ENCODE results near the gene AMACR.
"Not testable (repeated sequence)": the region's sequence is repeated elsewhere in the genome, so short reads cannot be mapped to it uniquely, and the experiment has no call there.

The AMACR gene

GRCh38 chr5:33973271-33973670 lies 34.6 kb downstream of the AMACR start:
- Mint-ChIP-seq H3K27me3 (no peaks in the 10 kb centered on the region), H3K4me1 (peaks cover 15% of the 10 kb centered on the region), H3K27ac (no peak overlapping the region), H3K9me3 (no peaks in the 10 kb centered on the region), H3K4me3 (no peak overlapping the region)
- no peak for DNase-seq
- ATAC-seq, result peak; percentile 63

GRCh38 chr5:33969572-33970452 lies 38.0 kb downstream of the AMACR start:
- Mint-ChIP-seq H3K9me3 (no peaks in the 10 kb centered on the region), H3K27me3 (no peaks in the 10 kb centered on the region), H3K27ac (no peak overlapping the region), H3K4me3 (no peak overlapping the region), H3K4me1 (peaks cover 20% of the 10 kb centered on the region)
- DNase-seq (peak in 1 of 2 donors; percentile 5), ATAC-seq (peak; percentile 80)

- Mint-ChIP-seq H3K27ac (no peak overlapping the region), H3K27me3 (no peaks in the 10 kb centered on the region), H3K9me3 (no peaks in the 10 kb centered on the region), H3K4me1 (peaks cover 17% of the 10 kb centered on the region), H3K4me3 (no peak overlapping the region)
- DNase-seq (no peak), ATAC-seq (no peak)
Measured at GRCh38 chr5:33968211-33969005, 39.4 kb downstream of the AMACR start.

GRCh38 chr5:33966805-33967204 lies 41.0 kb downstream of the AMACR start:
- no peak overlapping the region for H3K4me3 Mint-ChIP-seq
- peaks cover 8% of the 10 kb centered on the region for H3K4me1 Mint-ChIP-seq
- H3K27me3 Mint-ChIP-seq, result no peaks in the 10 kb centered on the region
- H3K9me3 Mint-ChIP-seq, result no peaks in the 10 kb centered on the region
- H3K27ac Mint-ChIP-seq, result no peak overlapping the region
- DNase-seq (no peak), ATAC-seq (no peak)

GRCh38 chr5:33964132-33964700 lies 43.6 kb downstream of the AMACR start:
- Mint-ChIP-seq H3K9me3 (no peaks in the 10 kb centered on the region), H3K27ac (no peak overlapping the region), H3K27me3 (no peaks in the 10 kb centered on the region), H3K4me3 (no peak overlapping the region), H3K4me1 (peaks cover 8% of the 10 kb centered on the region)
- ATAC-seq (peak; percentile 86), DNase-seq (no peak)

GRCh38 chr5:33958176-33958575 lies 49.7 kb downstream of the AMACR start:
- DNase-seq (no peak), ATAC-seq (no peak)
- no peak overlapping the region for H3K4me3 Mint-ChIP-seq
- H3K9me3 Mint-ChIP-seq, result no peaks in the 10 kb centered on the region
- no peak overlapping the region for H3K27ac Mint-ChIP-seq
- no peaks in the 10 kb centered on the region for H3K27me3 Mint-ChIP-seq
- H3K4me1 Mint-ChIP-seq, result no peaks in the 10 kb centered on the region

GRCh38 chr5:33957577-33958150 lies 50.2 kb downstream of the AMACR start:
- ATAC-seq (no peak), DNase-seq (no peak)
- H3K27ac Mint-ChIP-seq, result no peak overlapping the region
- no peak overlapping the region for H3K4me3 Mint-ChIP-seq
- no peaks in the 10 kb centered on the region for H3K27me3 Mint-ChIP-seq
- no peaks in the 10 kb centered on the region for H3K9me3 Mint-ChIP-seq
- H3K4me1 Mint-ChIP-seq, result no peaks in the 10 kb centered on the region

GRCh38 chr5:33952175-33952574 lies 55.7 kb downstream of the AMACR start:
- not testable (repeated sequence) for DNase-seq, H3K4me1 Mint-ChIP-seq, H3K27me3 Mint-ChIP-seq, H3K27ac Mint-ChIP-seq, H3K9me3 Mint-ChIP-seq, ATAC-seq, H3K4me3 Mint-ChIP-seq

GRCh38 chr5:33944543-33945132 lies 63.2 kb downstream of the AMACR start:
- ATAC-seq (no peak), DNase-seq (no peak)
- H3K27ac Mint-ChIP-seq, result no peak overlapping the region
- H3K9me3 Mint-ChIP-seq, result no peaks in the 10 kb centered on the region
- H3K4me1 Mint-ChIP-seq, result no peaks in the 10 kb centered on the region
- peaks cover 30% of the 10 kb centered on the region for H3K27me3 Mint-ChIP-seq
- H3K4me3 Mint-ChIP-seq, result no peak overlapping the region

- no peak overlapping the region for H3K4me3 Mint-ChIP-seq
- DNase-seq (no peak), ATAC-seq (no peak)
- H3K27ac Mint-ChIP-seq, result no peak overlapping the region
- H3K27me3 Mint-ChIP-seq, result peaks cover 65% of the 10 kb centered on the region
- peaks cover 7% of the 10 kb centered on the region for H3K4me1 Mint-ChIP-seq
- no peaks in the 10 kb centered on the region for H3K9me3 Mint-ChIP-seq
Measured at GRCh38 chr5:33941090-33941489, 66.8 kb downstream of the AMACR start.

- peaks cover 75% of the 10 kb centered on the region for H3K27me3 Mint-ChIP-seq
- no peak for DNase-seq
- H3K9me3 Mint-ChIP-seq, result no peaks in the 10 kb centered on the region
- H3K27ac Mint-ChIP-seq, result no peak overlapping the region
- peaks cover 11% of the 10 kb centered on the region for H3K4me1 Mint-ChIP-seq
- H3K4me3 Mint-ChIP-seq, result no peak overlapping the region
- no peak for ATAC-seq
Measured at GRCh38 chr5:33939556-33940262, 68.1 kb downstream of the AMACR start.

GRCh38 chr5:33938881-33939280 lies 69.0 kb downstream of the AMACR start:
- no peak for DNase-seq
- no peak overlapping the region for H3K27ac Mint-ChIP-seq
- ATAC-seq, result no peak
- H3K4me3 Mint-ChIP-seq, result no peak overlapping the region
- peaks cover 75% of the 10 kb centered on the region for H3K27me3 Mint-ChIP-seq
- no peaks in the 10 kb centered on the region for H3K9me3 Mint-ChIP-seq
- H3K4me1 Mint-ChIP-seq, result peaks cover 11% of the 10 kb centered on the region

- H3K4me3 Mint-ChIP-seq, result no peak overlapping the region
- H3K27me3 Mint-ChIP-seq, result peaks cover 75% of the 10 kb centered on the region
- H3K27ac Mint-ChIP-seq, result no peak overlapping the region
Measured at GRCh38 chr5:33938507-33938796, 69.4 kb downstream of the AMACR start.

GRCh38 chr5:33937707-33938506 lies 69.9 kb downstream of the AMACR start:
- Mint-ChIP-seq H3K27me3 (peaks cover 75% of the 10 kb centered on the region), H3K9me3 (no peaks in the 10 kb centered on the region)

More at GRCh38 chr5:33938507-33938796, 69.4 kb downstream of the AMACR start:
- ATAC-seq, result no peak
- H3K4me1 Mint-ChIP-seq, result peaks cover 11% of the 10 kb centered on the region
- no peaks in the 10 kb centered on the region for H3K9me3 Mint-ChIP-seq
- DNase-seq, result no peak

More at GRCh38 chr5:33937707-33938506, 69.9 kb downstream of the AMACR start:
- Mint-ChIP-seq H3K4me3 (no peak overlapping the region), H3K4me1 (peaks cover 11% of the 10 kb centered on the region), H3K27ac (no peak overlapping the region)
- DNase-seq, result no peak
- no peak for ATAC-seq

Data from stimulated activated naive CD8-positive, alpha-beta T cell treated with anti-CD3 and anti-CD28 coated beads, Interleukin-15, amount 100 ng/mL, for 72 hours (primary cell).